Lung microvascular endothelial cell (primary cell): ENCODE measurements around the gene KRTAP10-2. TPM values are rescaled to one million over a fixed set of nuclear protein-coding genes. Genes with fewer than 3 reads are reported as not detected.
"Not testable (repeated sequence)": the region's sequence is repeated elsewhere in the genome, so short reads cannot be mapped to it uniquely, and the experiment has no call there.

Source experiments
- DNase-seq, 2 donors: peaks; one replicate each; pipeline versions ENCODE4 v3.0.0 to v3.0.0-alpha.2; 2010; ENCODE audit warnings: low read depth in 2 of 2
- total RNA-seq: library from RNA; depleted of rRNA; stranded (reverse); fragments of >200 nt; gene quantifications from 2 replicates; pipeline ENCODE4 v1.2.1, GENCODE V29; 2014

Gene KRTAP10-2
- not detected in 2 replicates for total RNA-seq

- DNase-seq: no peak
These were observed at the start of gene KRTAP10-2 for GRCh38 chr21:44551340-44551961. Gene KRTAP10-2, minus strand, starts transcription at chr21:44551505. Its CDS starts 47 bp downstream, at chr21:44551458.

GRCh38 chr21:44601091-44601490 lies 49.8 kb upstream of the KRTAP10-2 start:
- not testable (repeated sequence) for DNase-seq

- not testable (repeated sequence) for DNase-seq
These were observed 49.0 kb upstream of the KRTAP10-2 start, which contains the start of gene KRTAP10-7 for GRCh38 chr21:44600118-44600978. Gene KRTAP10-7, plus strand, starts transcription at chr21:44600597. Its CDS starts 25 bp downstream, at chr21:44600622.

- DNase-seq: no peak
These were observed 48.1 kb upstream of the KRTAP10-2 start for GRCh38 chr21:44599264-44600029.

GRCh38 chr21:44598061-44598460 lies 46.8 kb upstream of the KRTAP10-2 start:
- DNase-seq: no peak

GRCh38 chr21:44596068-44596725 lies 44.9 kb upstream of the KRTAP10-2 start:
- DNase-seq: no peak

GRCh38 chr21:44595524-44595923 lies 44.2 kb upstream of the KRTAP10-2 start:
- DNase-seq: no peak

- DNase-seq: no peak
These were observed 43.2 kb upstream of the KRTAP10-2 start for GRCh38 chr21:44594406-44594916.

GRCh38 chr21:44593598-44594405 lies 42.5 kb upstream of the KRTAP10-2 start:
- no peak for DNase-seq

- DNase-seq: no peak
These were observed 41.4 kb upstream of the KRTAP10-2 start, which contains the start of gene KRTAP10-6 for GRCh38 chr21:44592446-44593311. Gene KRTAP10-6, minus strand, starts transcription at chr21:44592505. Its CDS starts 21 bp downstream, at chr21:44592484.

GRCh38 chr21:44591801-44592130 lies 40.5 kb upstream of the KRTAP10-2 start:
- not testable (repeated sequence) for DNase-seq

GRCh38 chr21:44590897-44591800 lies 39.8 kb upstream of the KRTAP10-2 start:
- not testable (repeated sequence) for DNase-seq

GRCh38 chr21:44590311-44590721 lies 39.0 kb upstream of the KRTAP10-2 start:
- no peak for DNase-seq

GRCh38 chr21:44589586-44590305 lies 38.4 kb upstream of the KRTAP10-2 start:
- DNase-seq: no peak

- no peak for DNase-seq
These were observed 37.8 kb upstream of the KRTAP10-2 start for GRCh38 chr21:44589094-44589493.

- DNase-seq: no peak
These were observed 34.6 kb upstream of the KRTAP10-2 start for GRCh38 chr21:44585892-44586291.

- DNase-seq: no peak
These were observed 32.5 kb upstream of the KRTAP10-2 start for GRCh38 chr21:44583800-44584147.
